ENCODE results near the gene FAM110A.

- TF ChIP-seq, protein P1, sequence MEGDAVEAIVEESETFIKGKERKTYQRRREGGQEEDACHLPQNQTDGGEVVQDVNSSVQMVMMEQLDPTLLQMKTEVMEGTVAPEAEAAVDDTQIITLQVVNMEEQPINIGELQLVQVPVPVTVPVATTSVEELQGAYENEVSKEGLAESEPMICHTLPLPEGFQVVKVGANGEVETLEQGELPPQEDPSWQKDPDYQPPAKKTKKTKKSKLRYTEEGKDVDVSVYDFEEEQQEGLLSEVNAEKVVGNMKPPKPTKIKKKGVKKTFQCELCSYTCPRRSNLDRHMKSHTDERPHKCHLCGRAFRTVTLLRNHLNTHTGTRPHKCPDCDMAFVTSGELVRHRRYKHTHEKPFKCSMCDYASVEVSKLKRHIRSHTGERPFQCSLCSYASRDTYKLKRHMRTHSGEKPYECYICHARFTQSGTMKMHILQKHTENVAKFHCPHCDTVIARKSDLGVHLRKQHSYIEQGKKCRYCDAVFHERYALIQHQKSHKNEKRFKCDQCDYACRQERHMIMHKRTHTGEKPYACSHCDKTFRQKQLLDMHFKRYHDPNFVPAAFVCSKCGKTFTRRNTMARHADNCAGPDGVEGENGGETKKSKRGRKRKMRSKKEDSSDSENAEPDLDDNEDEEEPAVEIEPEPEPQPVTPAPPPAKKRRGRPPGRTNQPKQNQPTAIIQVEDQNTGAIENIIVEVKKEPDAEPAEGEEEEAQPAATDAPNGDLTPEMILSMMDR (IDR thresholded peaks at IDR 0.05): no peak
- no peak for TF ChIP-seq POLR2A (IDR thresholded peaks at IDR 0.05)
Measured at GRCh38 chr20:833450-834150, at the start of gene FAM110A.
